T47D (cell line): ENCODE measurements around the gene CNTN2.

Source experiments
- DNase-seq, 2 experiments: peaks; one replicate each; pipeline versions ENCODE4 v3.0.0 to v3.0.0-alpha.2; 2011 to 2012; ENCODE audit warnings: low read depth in 1 of 2, low spot score in 1 of 2
- JUND ChIP-seq: IDR thresholded peaks from 2 replicates; pipeline ENCODE4 v1.6.1; 2012; ENCODE audit warnings: low read depth
- in situ Hi-C: cut with HindIII; loops from 2 replicates; pipeline ENCODE4 v1.10.0; 2016; ENCODE audit warnings: low sequenced_read_pairs, low pct_unique_long_range_greater_than_20kb

The CNTN2 gene

DNA sequence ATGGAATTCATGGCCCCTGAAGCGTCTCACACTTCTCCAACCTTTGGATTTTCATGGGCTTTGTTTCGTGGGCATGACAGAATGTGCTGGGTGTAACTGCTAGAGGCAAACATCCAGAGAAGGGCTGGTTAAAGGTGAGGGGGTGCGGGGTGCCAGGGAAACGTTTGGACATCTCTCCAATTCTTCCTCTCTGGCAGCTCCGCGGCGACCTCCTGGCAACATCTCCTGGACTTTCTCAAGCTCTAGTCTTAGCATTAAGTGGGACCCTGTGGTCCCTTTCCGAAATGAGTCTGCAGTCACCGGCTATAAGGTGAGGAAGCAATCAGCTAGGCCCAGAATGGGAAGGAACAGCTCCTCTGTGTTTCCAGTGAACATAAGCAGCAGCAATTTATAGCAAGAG is 29.3 kb downstream of the CNTN2 start:
- in situ Hi-C loops: no loop called here
- DNase-seq: no peak
- TF ChIP-seq JUND: no peak

GRCh38 chr1:205072881-205073280 is 29.9 kb downstream of the CNTN2 start:
- no peak for TF ChIP-seq JUND
- in situ Hi-C loops: no loop called here
- no peak for DNase-seq

- no peak for TF ChIP-seq JUND
- DNase-seq: no peak
- in situ Hi-C loops: no loop called here
Measured at GRCh38 chr1:205073511-205073910, 30.5 kb downstream of the CNTN2 start.

DNA sequence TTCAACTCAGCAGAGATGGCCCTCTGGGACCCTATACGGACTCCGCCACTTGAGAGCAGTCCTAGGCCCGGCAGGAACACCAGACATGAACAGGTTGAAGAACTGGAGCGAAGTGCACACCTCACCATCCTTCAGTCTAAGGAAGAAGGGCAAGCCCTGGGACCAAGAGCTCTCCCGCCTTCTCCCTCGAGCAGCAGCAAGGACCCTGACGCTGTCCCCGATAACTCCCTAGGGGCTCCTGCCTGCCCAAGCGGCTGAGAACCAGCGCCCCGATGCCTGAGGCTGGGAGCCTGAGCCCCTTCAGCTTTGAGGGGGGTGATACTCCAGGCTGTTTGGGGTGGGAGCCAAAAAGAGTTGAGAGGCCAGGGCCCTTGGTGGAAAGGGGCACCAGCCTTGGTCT is 31.1 kb downstream of the CNTN2 start:
- in situ Hi-C loops: no loop called here
- DNase-seq: no peak
- no peak for TF ChIP-seq JUND

- in situ Hi-C loops: no loop called here
- no peak for TF ChIP-seq JUND
- DNase-seq: no peak
Measured at GRCh38 chr1:205074513-205074912, 31.5 kb downstream of the CNTN2 start.

DNA sequence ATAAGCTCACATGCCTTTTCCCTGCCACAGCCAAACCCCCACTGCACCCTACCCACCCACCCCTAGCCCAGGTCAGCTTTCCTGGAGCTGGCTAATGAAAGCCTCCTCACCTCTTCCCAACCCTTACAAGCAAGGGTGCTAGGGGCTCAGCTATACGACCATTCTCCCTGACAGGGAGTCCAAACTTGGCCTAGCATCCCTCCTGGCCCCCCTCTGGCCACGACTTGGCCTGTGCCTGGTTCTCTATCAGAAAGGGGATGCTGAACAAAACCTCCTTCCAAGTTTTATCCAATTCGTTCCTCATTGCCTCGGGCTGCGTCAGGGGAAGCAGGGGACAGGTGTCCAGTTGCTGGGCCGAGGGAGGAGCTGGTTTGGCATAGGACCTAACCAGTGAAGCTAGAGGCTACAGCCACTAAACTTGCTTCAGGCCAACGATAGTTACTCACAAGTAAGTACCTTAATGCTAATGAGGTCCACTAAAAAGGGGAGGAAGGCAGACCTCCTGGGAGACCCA is 32.7 kb downstream of the CNTN2 start:
- in situ Hi-C loops: no loop called here
- DNase-seq: no peak
- TF ChIP-seq JUND: no peak

- in situ Hi-C loops: no loop called here
- DNase-seq: peak in 1 of 2 experiments; percentile 24
- no peak for TF ChIP-seq JUND
Measured at GRCh38 chr1:205076245-205076761, 33.3 kb downstream of the CNTN2 start.

DNA sequence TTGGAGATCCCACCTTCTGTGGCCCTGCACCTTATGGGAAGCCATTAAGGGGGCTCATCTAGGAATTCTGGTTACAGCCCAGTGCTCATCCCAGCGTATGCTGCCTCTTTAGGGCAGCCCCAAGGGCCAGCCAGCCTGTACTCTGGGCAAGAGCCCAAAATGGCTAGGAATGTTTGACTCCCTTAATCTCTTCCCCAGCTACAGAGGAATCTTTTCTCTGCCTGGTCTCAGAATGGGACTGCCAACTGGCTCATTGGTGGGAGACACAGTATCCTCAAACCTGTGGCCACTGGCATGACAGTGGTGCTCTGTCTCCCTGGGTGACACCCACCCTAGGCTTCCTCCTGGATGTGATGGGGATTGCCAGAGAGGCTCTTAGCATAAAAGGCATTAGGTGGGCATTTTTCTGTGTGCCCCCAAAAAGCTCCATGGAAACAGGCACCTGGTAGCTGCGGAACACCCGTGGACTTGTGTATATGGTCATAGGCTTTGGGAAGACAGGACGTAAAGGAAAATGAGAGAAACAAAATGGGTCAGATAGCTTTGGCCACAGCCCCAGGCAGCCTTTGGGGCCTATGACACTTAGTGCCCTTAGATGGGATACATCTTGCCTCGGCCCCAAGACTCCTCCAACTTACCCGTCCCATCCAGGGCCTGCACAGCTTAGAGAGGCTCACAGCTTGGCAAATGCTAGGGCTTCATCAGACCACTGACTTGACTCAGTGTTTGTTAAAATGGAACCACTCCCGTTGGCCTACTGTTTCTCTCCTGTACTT is 34.3 kb downstream of the CNTN2 start:
- in situ Hi-C loops: no loop called here

GRCh38 chr1:205077934-205078311 is 34.9 kb downstream of the CNTN2 start:
- no peak for DNase-seq
- TF ChIP-seq JUND: no peak
- in situ Hi-C loops: no loop called here

More for the DNA sequence above, 34.3 kb downstream of the CNTN2 start:
- no peak for TF ChIP-seq JUND
- DNase-seq: no peak

DNA sequence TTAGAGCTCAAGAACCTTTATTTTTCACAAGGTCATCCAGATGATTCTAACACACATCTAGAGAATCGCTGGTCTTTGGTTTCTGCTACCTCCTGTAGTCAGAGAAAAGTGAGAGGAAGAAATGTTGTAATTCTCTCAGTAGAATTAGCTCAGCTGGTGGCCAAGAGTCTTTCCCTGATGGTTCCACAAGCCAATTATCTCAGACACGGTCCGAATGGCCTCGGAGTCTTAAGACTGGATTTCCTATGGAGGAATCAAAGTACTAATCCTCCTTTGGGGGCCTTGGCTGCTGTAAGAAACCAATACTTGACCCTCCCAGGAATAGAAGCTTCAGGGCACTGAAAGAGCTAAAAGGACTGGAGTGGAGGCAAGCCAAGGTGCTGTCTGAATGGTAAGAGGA is 39.4 kb downstream of the CNTN2 start:
- no peak for TF ChIP-seq JUND
- in situ Hi-C loops: no loop called here
- no peak for DNase-seq

DNA sequence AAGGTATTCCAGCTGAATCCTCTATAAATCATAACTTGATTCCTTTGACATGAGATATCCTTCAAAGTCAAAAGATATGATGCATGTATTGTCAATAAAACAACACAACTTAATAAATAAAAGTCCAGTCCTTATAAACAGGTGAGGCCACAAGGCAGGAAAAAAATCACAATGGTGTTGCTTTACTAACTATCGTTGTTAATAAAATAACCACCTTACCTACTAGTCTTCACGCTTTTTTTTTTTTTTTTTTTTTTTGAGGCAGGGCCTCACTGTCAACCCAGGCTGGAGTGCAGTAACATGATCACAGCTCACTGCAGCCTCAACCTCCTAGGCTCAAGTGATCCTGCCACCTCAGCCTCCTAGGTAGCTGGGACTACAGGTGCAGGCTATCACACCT is 41.3 kb downstream of the CNTN2 start, which contains the start of gene TMEM81:
TMEM81 (minus strand) TSS at position 101 of the 400 bp plus-strand sequence. CDS start 140 bp downstream, outside the sequence.
- in situ Hi-C loops: no loop called here
- DNase-seq: no peak
- TF ChIP-seq JUND: no peak

GRCh38 chr1:205088341-205088740 is 45.3 kb downstream of the CNTN2 start:
- in situ Hi-C loops: no loop called here
- no peak for TF ChIP-seq JUND
- no peak for DNase-seq

- TF ChIP-seq JUND: no peak
- no peak for DNase-seq
- in situ Hi-C loops: no loop called here
Measured at GRCh38 chr1:205091043-205091740, 48.2 kb downstream of the CNTN2 start.
